H1 (cell line): Measurements from ENCODE around the gene ALKBH3. TPM values are rescaled to one million over a fixed set of nuclear protein-coding genes. Genes with fewer than 3 reads are reported as not detected.

Experiments used
- CTCF ChIA-PET: fragments of 300-600 bp; sonication (Branson Sonifier 250); formaldehyde crosslinking; loops from one replicate; lab custom pipeline; 2021; ENCODE audit not compliant: partially characterized antibody; lab: Charles Lee
- POLR2A ChIA-PET: fragments of 300-600 bp; sonication (Branson Sonifier 250); formaldehyde crosslinking; loops from one replicate; lab custom pipeline; 2021; ENCODE audit warnings: inconsistent platforms; ENCODE audit not compliant: partially characterized antibody; lab: Charles Lee
- DNase-seq, 2 experiments: peaks; one replicate each; pipeline versions ENCODE4 v3.0.0 to v3.0.0-alpha.2; 2010 to 2022; ENCODE audit warnings: low spot score in 2 of 2, low read depth in 1 of 2, mixed read lengths in 1 of 2
- FAIRE-seq: peaks from 2 replicates; lab custom pipeline; 2011; peaks lifted over from hg19 to GRCh38; lab: Jason Lieb, UNC
- H2AFZ ChIP-seq: 2 replicates; pipeline ENCODE4 v1.8.1; 2012; ENCODE audit warnings: low read length, inconsistent platforms
- H2AK5ac ChIP-seq: 2 replicates; pipeline ENCODE4 v1.6.1; 2013; ENCODE audit warnings: low read depth, low read length
- H2BK120ac ChIP-seq: replicated peaks from 2 replicates; pipeline ENCODE3; 2013; ENCODE audit warnings: low read depth, low read length, inconsistent platforms
- H2BK12ac ChIP-seq: 2 replicates; pipeline ENCODE4 v1.6.1; 2013; ENCODE audit warnings: low read depth, low read length
- H2BK15ac ChIP-seq: 2 replicates; pipeline ENCODE4 v1.6.1; 2013; ENCODE audit warnings: low read length
- H2BK20ac ChIP-seq: 2 replicates; pipeline ENCODE4 v1.6.1; 2013; ENCODE audit warnings: low read length
- H2BK5ac ChIP-seq: 2 replicates; pipeline ENCODE4 v1.6.1; 2013; ENCODE audit warnings: low read depth, low read length
- H3K14ac ChIP-seq: 2 replicates; pipeline ENCODE4 v1.6.1; 2013; ENCODE audit warnings: inconsistent platforms; ENCODE audit not compliant: insufficient read length
- H3K18ac ChIP-seq: 2 replicates; pipeline ENCODE4 v1.6.1; 2013; ENCODE audit warnings: low read length; ENCODE audit errors: extremely low read depth
- H3K23ac ChIP-seq: 2 replicates; pipeline ENCODE4 v1.6.1; 2013; ENCODE audit warnings: inconsistent platforms; ENCODE audit not compliant: insufficient read length
- H3K23me2 ChIP-seq: 2 replicates; pipeline ENCODE4 v1.6.1; 2013; ENCODE audit warnings: low read depth, low read length
- H3K27ac ChIP-seq: 2 replicates; pipeline ENCODE4 v1.6.1; 2011; ENCODE audit warnings: low read depth, low read length, inconsistent platforms
- H3K27me3 ChIP-seq, 4 experiments: replicated peaks in 1 of 4; 1 replicate in 1 of 4; 2 replicates in 3 of 4; pipeline versions ENCODE4 v1.6.1 to v1.8.1; 2011 to 2013; ENCODE audit warnings: low read length in 3 of 4, mild to moderate bottlenecking in 3 of 4, inconsistent platforms in 2 of 4, mixed read lengths in 2 of 4, moderate library complexity in 1 of 4; ENCODE audit not compliant: control insufficient read depth in 3 of 4, insufficient read depth in 3 of 4; ENCODE audit errors: extremely low read depth in 1 of 4
- H3K36me3 ChIP-seq, 4 experiments: 2 replicates each; pipeline versions ENCODE4 v1.6.1 to v1.8.1; 2011 to 2013; ENCODE audit warnings: mild to moderate bottlenecking in 4 of 4, low read length in 3 of 4, moderate library complexity in 2 of 4, control low read depth in 1 of 4, inconsistent platforms in 1 of 4; ENCODE audit not compliant: insufficient read depth in 4 of 4, control insufficient read depth in 2 of 4
- H3K4ac ChIP-seq: replicated peaks from 2 replicates; pipeline ENCODE3; 2013; ENCODE audit warnings: low read length, low read depth, mixed read lengths, inconsistent platforms; ENCODE audit not compliant: insufficient read length
- H3K4me1 ChIP-seq, 4 experiments: replicated peaks in 1 of 4; 1 replicate in 1 of 4; 2 replicates in 3 of 4; pipeline versions ENCODE4 v1.6.1 to v1.8.1; 2011 to 2013; ENCODE audit warnings: low read length in 3 of 4, inconsistent platforms in 2 of 4, mixed read lengths in 1 of 4; ENCODE audit not compliant: insufficient read depth in 4 of 4, control insufficient read depth in 3 of 4
- H3K4me2 ChIP-seq, 2 experiments: 2 replicates each; pipeline versions ENCODE4 v1.6.1 to v1.8.1; 2011 to 2013; ENCODE audit warnings: low read depth in 2 of 2, low read length in 2 of 2, control low read depth in 1 of 2, inconsistent platforms in 1 of 2, mild to moderate bottlenecking in 1 of 2; ENCODE audit not compliant: insufficient read depth in 1 of 2
- H3K4me3 ChIP-seq, 4 experiments: fragments of 200-600, 300-600 bp in 1 of 4; sonication (generic), shearing (Covaris generic), sonication (Bioruptor Twin) in 1 of 4; 2 replicates each; pipeline versions ENCODE4 v1.5.1 to v1.8.1; 2011 to 2016; ENCODE audit warnings: low read length in 4 of 4, low read depth in 3 of 4, control low read depth in 2 of 4, inconsistent platforms in 2 of 4, mild to moderate bottlenecking in 2 of 4, mixed read lengths in 1 of 4, moderate library complexity in 1 of 4; ENCODE audit not compliant: insufficient read depth in 2 of 4; ENCODE audit errors: extremely low read depth in 1 of 4
- H3K56ac ChIP-seq: replicated peaks from 2 replicates; pipeline ENCODE3; 2013; ENCODE audit warnings: low read depth, mild to moderate bottlenecking, mixed read lengths, low read length, inconsistent platforms; ENCODE audit not compliant: insufficient read length
- H3K79me1 ChIP-seq: 2 replicates; pipeline ENCODE4 v1.6.1; 2013; ENCODE audit warnings: low read depth, low read length, control low read depth
- H3K79me2 ChIP-seq, 2 experiments: 2 replicates each; pipeline versions ENCODE4 v1.6.1 to v1.8.1; 2012 to 2013; ENCODE audit warnings: low read length in 2 of 2, mild to moderate bottlenecking in 2 of 2, inconsistent platforms in 1 of 2; ENCODE audit not compliant: insufficient read depth in 2 of 2, control insufficient read depth in 1 of 2
- H3K9ac ChIP-seq, 4 experiments: replicated peaks in 1 of 4; 1 replicate in 1 of 4; 2 replicates in 3 of 4; pipeline versions ENCODE4 v1.6.1 to v1.8.1; 2011 to 2013; ENCODE audit warnings: low read depth in 3 of 4, low read length in 3 of 4, control low read depth in 2 of 4, mild to moderate bottlenecking in 2 of 4, moderate library complexity in 2 of 4, inconsistent platforms in 1 of 4; ENCODE audit errors: extremely low read depth in 1 of 4
- H3K9me3 ChIP-seq, 2 experiments: 2 replicates each; pipeline versions ENCODE4 v1.6.1 to v1.8.1; 2012 to 2013; ENCODE audit warnings: mild to moderate bottlenecking in 2 of 2, moderate library complexity in 2 of 2, control low read depth in 1 of 2, inconsistent platforms in 1 of 2, low read depth in 1 of 2, low read length in 1 of 2, mixed read lengths in 1 of 2; ENCODE audit not compliant: insufficient read depth in 2 of 2
- H4K20me1 ChIP-seq, 2 experiments: replicated peaks in 1 of 2; 2 replicates each; pipeline versions ENCODE3 to v1.8.1; 2011 to 2013; ENCODE audit warnings: inconsistent platforms in 2 of 2, low read length in 2 of 2, mild to moderate bottlenecking in 1 of 2; ENCODE audit not compliant: insufficient read depth in 2 of 2, control insufficient read depth in 1 of 2
- H4K5ac ChIP-seq: 2 replicates; pipeline ENCODE4 v1.6.1; 2013; ENCODE audit warnings: low read length, low read depth, mixed read lengths, inconsistent platforms; ENCODE audit not compliant: insufficient read length
- H4K8ac ChIP-seq: 2 replicates; pipeline ENCODE4 v1.8.0; 2013; ENCODE audit warnings: mild to moderate bottlenecking, moderate library complexity, low read length, inconsistent platforms; ENCODE audit not compliant: insufficient read depth; ENCODE audit errors: extremely low read depth
- H4K91ac ChIP-seq: replicated peaks from 2 replicates; pipeline ENCODE3; 2013; ENCODE audit warnings: low read length, mixed read lengths, inconsistent platforms; ENCODE audit not compliant: insufficient read length
- ASH2L ChIP-seq: fragments of 200-600, 300-600 bp; sonication (generic); IDR thresholded peaks from one replicate; pipeline ENCODE4 v1.7.1; 2017; ENCODE audit warnings: low read length
- EGR1 ChIP-seq: IDR thresholded peaks from 2 replicates; pipeline ENCODE4 v1.6.1; 2011; ENCODE audit warnings: low read depth, low read length, borderline replicate concordance
- EZH2 ChIP-seq: fragments of 200-600 bp; sonication (generic); IDR thresholded peaks from 2 replicates; pipeline ENCODE4 v1.7.1; 2012; ENCODE audit warnings: low read depth, mild to moderate bottlenecking, moderate library complexity, low read length, inconsistent platforms; ENCODE audit not compliant: severe bottlenecking
- GABPA ChIP-seq: IDR thresholded peaks from 2 replicates; pipeline ENCODE4 v1.6.1; 2011; ENCODE audit warnings: mild to moderate bottlenecking, low read length, moderate library complexity, borderline replicate concordance; ENCODE audit not compliant: insufficient read depth
- MAFK ChIP-seq: IDR thresholded peaks from 2 replicates; pipeline ENCODE4 v1.6.1; 2012; ENCODE audit warnings: low read depth, mild to moderate bottlenecking, improper control_type of control experiment, low read length
- PHF8 ChIP-seq: fragments of 200-600 bp; sonication (generic); conservative IDR thresholded peaks from 2 replicates; pipeline ENCODE4 v1.7.1; 2012; ENCODE audit warnings: low read depth, mild to moderate bottlenecking, inconsistent platforms, low read length, moderate library complexity
- RNF2 ChIP-seq: fragments of 200-900, 300-1000 bp; sonication (generic); IDR thresholded peaks from 2 replicates; pipeline ENCODE4 v1.7.1; 2016; ENCODE audit warnings: borderline replicate concordance, low read depth, mild to moderate bottlenecking, antibody characterized with exemption, low read length; ENCODE audit not compliant: poor library complexity, severe bottlenecking; ENCODE audit errors: missing control alignments
- SIRT6 ChIP-seq: IDR thresholded peaks from one replicate; pipeline ENCODE4 v1.7.1; 2012; ENCODE audit warnings: low read length, inconsistent platforms
- SP4 ChIP-seq: IDR thresholded peaks from 2 replicates; pipeline ENCODE4 v1.6.1; 2012; ENCODE audit warnings: low read length, inconsistent platforms
- SRF ChIP-seq: IDR thresholded peaks from 2 replicates; pipeline ENCODE4 v1.6.1; 2011; ENCODE audit warnings: mild to moderate bottlenecking, low read depth, low read length, moderate library complexity
- WGBS, 2 experiments: shearing (Covaris generic) in 1 of 2; methylation state at CpG; one replicate each; pipeline versions ENCODE4 v1.1.6 to v1.1.7; 2013 to 2015; ENCODE audit warnings: low lambda C conversion rate in 2 of 2, mixed read lengths in 2 of 2, inconsistent platforms in 1 of 2, low coverage in 1 of 2, missing lambda C conversion rate in 1 of 2; ENCODE audit not compliant: insufficient replicate concordance in 2 of 2, insufficient coverage in 1 of 2, insufficient read length in 1 of 2; ENCODE audit errors: extremely low coverage in 1 of 2, missing lambda C conversion rate in 1 of 2; 5-methylcytosine and 5-hydroxymethylcytosine counted together
- polyA plus RNA-seq, 7 experiments: library from polyadenylated mRNA; depleted of rRNA in 3 of 7; stranded (reverse) in 5 of 7; unstranded in 2 of 7; fragments of >200 nt in 5 of 7; fragments of 200-250 nt in 2 of 7; gene quantifications; 1 replicate in 5 of 7; 2 replicates in 1 of 7; 4 replicates in 1 of 7; pipeline versions ENCODE4 v1.2.1 to v1.2.3, GENCODE V29; 2011 to 2013; ENCODE audit warnings: missing spikeins in 2 of 7, mixed read lengths in 2 of 7
- total RNA-seq: library from RNA; stranded (reverse); fragmentation: NEBNext Ultra II Directional; extraction: Animal tissue kit (Norgen Biotek cat#: 25700); gene quantifications from 2 replicates; pipeline ENCODE4 v1.2.1, GENCODE V29; 2021

ALKBH3 gene
- total and polyA plus RNA-seq, 2 of the 8 experiments (the other 6 are each of a cell fraction or from before 2014, with no cell fraction given): 10.5 to 11.4 TPM

- Histone ChIP-seq H3K79me2 (no peaks in the 10 kb centered on the region), H3K9ac (peak overlapping the region in 1 of 4 experiments; percentile 13; a peak in 1 of 7 replicates), H4K91ac (no peak overlapping the region), H4K5ac (no peak overlapping the region), H3K23ac (no peak overlapping the region), H2BK120ac (no peak overlapping the region), H2AK5ac (no peak overlapping the region), H2BK12ac (no peak overlapping the region), H4K8ac (no peak overlapping the region), H3K23me2 (no peaks in the 10 kb centered on the region), H3K79me1 (no peaks in the 10 kb centered on the region), H3K4me2 (no peak overlapping the region), H3K9me3 (no peaks in the 10 kb centered on the region), H3K4me3 (no peak overlapping the region), H3K27me3 (no peaks in the 10 kb centered on the region), H2BK5ac (no peak overlapping the region), H3K4me1 (no peaks in the 10 kb centered on the region), H4K20me1 (no peaks in the 10 kb centered on the region), H3K18ac (no peak overlapping the region), H3K14ac (no peak overlapping the region), H2BK15ac (no peak overlapping the region), H3K36me3 (no peaks in the 10 kb centered on the region; a peak in 2 of 8 replicates), H2BK20ac (no peak overlapping the region), H3K56ac (no peak overlapping the region), H3K27ac (no peak overlapping the region; the same call in 1 of the 2 replicates), H3K4ac (no peak overlapping the region), H2AFZ (no peak overlapping the region)
- 80% methylated on average over 5 of the region's 5 CpGs; no CpG with 5 or more reads in 1 of the 2 experiments for WGBS, 2 experiments
- ChIA-PET CTCF (interaction anchor here (0.8 to 5.4 kb wide), 3 partner anchors 20 to 78 kb away, joined by 3 to 38 read pairs (median 5); no protein-coding TSS in a partner anchor), POLR2A (no interaction called here)
- TF ChIP-seq MAFK (no peak), SP4 (no peak), SRF (no peak), GABPA (no peak), ASH2L (no peak), PHF8 (no peak), SIRT6 (no peak), EZH2 (no peak), RNF2 (no peak), EGR1 (no peak)
- DNase-seq: peak in 1 of 2 experiments; percentile 7
- no peak for FAIRE-seq
These were observed 49.6 kb upstream of the ALKBH3 start for GRCh38 chr11:43830928-43831440.
